C1 segment of cervical spinal cord (tissue), 14 donors: ENCODE measurements around the gene EXTL1.

ENCODE experiments used
- DNase-seq, 14 donors: peaks; one replicate each; lab custom pipeline; 2025; lab: John Stamatoyannopoulos, UW

The EXTL1 gene

GRCh38 chr1:25997828-25998761, 23.5 kb upstream of the EXTL1 start, which contains the start of gene PAFAH2:
Gene PAFAH2 (minus strand): TSS chr1:25998063. CDS start chr1:25990816, 7,247 bp downstream.
- DNase-seq = peak; percentile 70 to 98 (median 95)

GRCh38 chr1:25999041-25999800, 22.4 kb upstream of the EXTL1 start:
- no peak for DNase-seq

- no peak for DNase-seq
Observed at GRCh38 chr1:26003262-26003661, 18.3 kb upstream of the EXTL1 start.

GRCh38 chr1:26003756-26004155, 17.8 kb upstream of the EXTL1 start:
- no peak for DNase-seq

GRCh38 chr1:26005434-26006105, 16.0 kb upstream of the EXTL1 start:
- no peak for DNase-seq

- DNase-seq = no peak
Observed at GRCh38 chr1:26006710-26007109, 14.9 kb upstream of the EXTL1 start.

GRCh38 chr1:26009796-26010447, 11.7 kb upstream of the EXTL1 start:
- no peak for DNase-seq

GRCh38 chr1:26010825-26011224, 10.8 kb upstream of the EXTL1 start:
- DNase-seq = no peak

- no peak for DNase-seq
Observed at GRCh38 chr1:26012864-26013263, 8.7 kb upstream of the EXTL1 start.

- DNase-seq = no peak
Observed at GRCh38 chr1:26014179-26014578, 7.4 kb upstream of the EXTL1 start.

- no peak for DNase-seq
Observed at GRCh38 chr1:26015358-26015757, 6.2 kb upstream of the EXTL1 start.

- no peak for DNase-seq
Observed at GRCh38 chr1:26016258-26016952, 5.2 kb upstream of the EXTL1 start.

GRCh38 chr1:26016953-26017545, 4.5 kb upstream of the EXTL1 start:
- DNase-seq = no peak

- DNase-seq = no peak
Observed at GRCh38 chr1:26017606-26018005, 4.0 kb upstream of the EXTL1 start.

- DNase-seq = no peak
Observed at GRCh38 chr1:26019641-26020315, 1.8 kb upstream of the EXTL1 start.

- no peak for DNase-seq
Observed at GRCh38 chr1:26020330-26020768, 1.2 kb upstream of the EXTL1 start.

GRCh38 chr1:26020941-26021646, 481 bp upstream of the EXTL1 start:
- no peak for DNase-seq

- no peak for DNase-seq
Observed at GRCh38 chr1:26022404-26022779, 817 bp downstream of the EXTL1 start.

GRCh38 chr1:26023009-26023408, 1.4 kb downstream of the EXTL1 start:
- DNase-seq = no peak
